GM18526 (cell line): ENCODE results near the gene LARGE2.

Source experiments
- POLR2A ChIP-seq: IDR thresholded peaks from 3 replicates; pipeline ENCODE4 v1.6.1; 2011; ENCODE audit not compliant: insufficient read length; ENCODE audit errors: extremely low read depth

The LARGE2 gene

GRCh38 chr11:45919806-45920530, 2.5 kb upstream of the LARGE2 start:
- TF ChIP-seq POLR2A, result no peak

GRCh38 chr11:45920531-45921477, 1.7 kb upstream of the LARGE2 start:
- TF ChIP-seq POLR2A, result no peak

DNA sequence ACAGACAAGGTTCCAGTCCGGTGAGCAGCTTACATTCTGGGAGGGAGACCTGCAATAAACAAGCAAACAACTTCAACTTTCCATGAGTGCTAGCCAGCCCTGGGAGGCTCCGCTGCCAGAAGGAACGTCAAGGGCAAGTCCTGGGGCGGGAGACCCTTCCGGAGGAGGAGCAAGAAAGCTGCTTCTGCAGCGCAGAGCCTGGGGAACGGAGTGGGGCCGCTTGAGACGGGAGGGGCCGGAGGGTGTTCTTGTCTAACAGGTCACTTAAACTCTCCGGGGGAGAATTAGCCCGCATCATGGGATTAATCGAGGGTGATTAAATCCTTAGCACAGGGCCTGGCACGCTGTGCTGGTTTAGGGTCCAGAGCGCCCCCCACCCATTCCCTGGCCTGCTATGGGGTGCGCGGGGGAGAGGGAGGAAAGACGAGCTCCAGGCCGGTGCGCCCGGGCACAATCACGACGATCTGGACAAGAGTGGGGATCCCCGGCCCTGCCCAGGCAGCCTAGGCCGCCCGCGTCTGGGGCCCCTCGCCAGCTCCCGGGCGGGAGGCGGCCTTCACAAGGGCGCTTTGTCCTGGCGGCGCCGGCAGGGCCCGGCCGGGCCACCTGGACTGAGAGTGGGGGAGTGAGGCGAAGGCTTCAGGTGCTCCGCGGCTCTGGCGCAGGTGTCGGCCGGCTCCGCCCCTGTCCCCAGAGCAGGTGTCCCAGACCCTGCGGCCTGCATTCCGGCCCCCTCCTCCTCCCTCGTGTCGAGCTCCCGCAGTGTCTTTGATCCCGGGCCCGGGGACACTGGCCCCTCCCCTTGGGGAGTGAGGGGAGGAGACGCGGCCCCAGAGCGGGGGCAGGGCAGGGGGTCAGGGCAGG, 663 bp upstream of the LARGE2 start:
- no peak for TF ChIP-seq POLR2A

- TF ChIP-seq POLR2A, result no peak
These were observed 1.8 kb downstream of the LARGE2 start for GRCh38 chr11:45924036-45924915.

GRCh38 chr11:45924927-45925326, 2.5 kb downstream of the LARGE2 start:
- TF ChIP-seq POLR2A, result no peak

GRCh38 chr11:45925550-45925949, 3.1 kb downstream of the LARGE2 start:
- TF ChIP-seq POLR2A, result no peak

DNA sequence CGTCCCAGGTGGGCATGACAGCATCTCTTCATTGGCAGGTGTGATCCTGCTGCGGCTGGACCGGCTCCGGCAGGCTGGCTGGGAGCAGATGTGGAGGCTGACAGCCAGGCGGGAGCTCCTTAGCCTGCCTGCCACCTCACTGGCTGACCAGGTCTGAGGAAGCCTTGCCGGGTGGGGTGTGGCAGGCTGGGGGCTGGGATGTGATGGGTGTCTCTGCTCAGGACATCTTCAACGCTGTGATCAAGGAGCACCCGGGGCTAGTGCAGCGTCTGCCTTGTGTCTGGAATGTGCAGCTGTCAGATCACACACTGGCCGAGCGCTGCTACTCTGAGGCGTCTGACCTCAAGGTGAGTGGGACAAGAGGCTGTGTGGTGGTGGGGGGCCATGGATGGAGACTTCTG, 3.5 kb downstream of the LARGE2 start:
- no peak for TF ChIP-seq POLR2A

- no peak for TF ChIP-seq POLR2A
These were observed 4.3 kb downstream of the LARGE2 start for GRCh38 chr11:45926536-45927331.

GRCh38 chr11:45927332-45927683, 4.9 kb downstream of the LARGE2 start:
- TF ChIP-seq POLR2A, result no peak

DNA sequence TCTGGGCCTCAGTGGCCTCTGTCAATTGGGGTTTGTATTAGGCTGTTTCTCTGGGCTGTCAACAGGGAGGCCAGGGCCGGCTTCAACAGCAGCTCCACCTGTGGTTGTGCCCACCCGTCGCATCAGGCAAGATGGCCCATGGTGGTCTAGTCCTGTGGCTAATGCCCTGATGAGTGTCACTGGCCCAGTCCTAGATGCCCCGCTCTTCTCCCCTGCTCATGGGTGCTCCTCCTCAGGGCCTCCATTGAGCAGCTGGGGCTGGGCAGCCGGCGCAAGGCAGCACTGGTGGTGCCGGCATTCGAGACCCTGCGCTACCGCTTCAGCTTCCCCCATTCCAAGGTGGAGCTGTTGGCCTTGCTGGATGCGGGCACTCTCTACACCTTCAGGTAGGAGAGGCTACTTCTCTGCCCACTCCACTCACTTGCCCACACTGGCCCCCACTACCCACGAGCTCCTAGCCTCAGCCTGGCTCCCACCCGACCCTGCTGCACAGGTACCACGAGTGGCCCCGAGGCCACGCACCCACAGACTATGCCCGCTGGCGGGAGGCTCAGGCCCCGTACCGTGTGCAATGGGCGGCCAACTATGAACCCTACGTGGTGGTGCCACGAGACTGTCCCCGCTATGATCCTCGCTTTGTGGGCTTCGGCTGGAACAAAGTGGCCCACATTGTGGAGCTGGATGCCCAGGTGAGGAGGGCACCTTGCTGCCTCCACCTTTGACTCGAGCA, 5.4 kb downstream of the LARGE2 start:
- no peak for TF ChIP-seq POLR2A

DNA sequence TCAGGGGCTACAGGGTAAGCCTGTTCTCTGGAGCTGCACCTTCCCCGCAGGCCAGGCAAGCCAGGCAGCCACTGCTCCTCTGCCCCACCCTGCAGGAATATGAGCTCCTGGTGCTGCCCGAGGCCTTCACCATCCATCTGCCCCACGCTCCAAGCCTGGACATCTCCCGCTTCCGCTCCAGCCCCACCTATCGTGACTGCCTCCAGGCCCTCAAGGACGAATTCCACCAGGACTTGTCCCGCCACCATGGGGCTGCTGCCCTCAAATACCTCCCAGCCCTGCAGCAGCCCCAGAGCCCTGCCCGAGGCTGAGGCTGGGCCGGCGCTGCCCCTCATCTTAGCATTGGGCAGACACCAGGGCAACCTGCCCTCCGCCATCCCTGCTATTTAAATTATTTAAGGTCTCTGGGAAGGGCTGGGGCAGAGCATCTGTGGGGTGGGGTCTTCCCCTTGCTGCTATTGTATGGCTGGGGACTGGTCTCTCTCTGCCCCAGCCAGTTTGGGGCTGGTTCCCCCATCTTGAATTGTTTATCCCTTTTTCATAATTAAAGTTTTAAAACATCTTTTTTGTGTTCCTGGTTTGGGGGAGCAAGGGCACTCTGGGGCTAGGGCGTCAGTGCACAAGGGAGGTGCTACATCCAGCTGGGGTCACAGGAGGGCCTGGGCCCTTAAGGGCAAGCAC, 6.2 kb downstream of the LARGE2 start:
- TF ChIP-seq POLR2A, result no peak

- TF ChIP-seq POLR2A, result no peak
These were observed 7.1 kb downstream of the LARGE2 start for GRCh38 chr11:45929486-45930030.
